MM.1S (cell line): Measurements from ENCODE around the gene COL5A2.

Experiments used
- DNase-seq: peaks from one replicate; pipeline ENCODE4 v3.0.0-alpha.2; 2015
- H2AFZ ChIP-seq: fragments of 300-600 bp; sonication (generic); 2 replicates; pipeline ENCODE4 v1.6.0; 2016; ENCODE audit warnings: antibody characterized with exemption, low read length
- H3F3A ChIP-seq: fragments of 300-600 bp; sonication (generic); 2 replicates; pipeline ENCODE4 v1.6.1; 2016; ENCODE audit warnings: mild to moderate bottlenecking, antibody characterized with exemption, low read length, moderate library complexity, mixed read lengths; ENCODE audit not compliant: insufficient read depth
- H3K27ac ChIP-seq: fragments of 300-600 bp; sonication (generic); 2 replicates; pipeline ENCODE4 v1.5.1; 2016; ENCODE audit warnings: mild to moderate bottlenecking, low read length
- H3K27me3 ChIP-seq: fragments of 300-600 bp; sonication (generic); replicated peaks from 2 replicates; pipeline ENCODE4 v1.6.0; 2016; ENCODE audit warnings: low read length; ENCODE audit not compliant: insufficient read depth
- H3K36me3 ChIP-seq: fragments of 300-600 bp; sonication (generic); replicated peaks from 2 replicates; pipeline ENCODE4 v1.6.1; 2016; ENCODE audit warnings: mild to moderate bottlenecking, low read length, mixed read lengths; ENCODE audit not compliant: insufficient read depth
- H3K4me1 ChIP-seq: fragments of 300-600 bp; sonication (generic); 2 replicates; pipeline ENCODE4 v1.6.1; 2016; ENCODE audit warnings: low read length, mixed read lengths
- H3K4me2 ChIP-seq: fragments of 300-600 bp; sonication (generic); 2 replicates; pipeline ENCODE4 v1.6.0; 2016; ENCODE audit warnings: low read depth, low read length
- H3K4me3 ChIP-seq: fragments of 300-600 bp; sonication (generic); 2 replicates; pipeline ENCODE4 v1.5.1; 2016; ENCODE audit warnings: low read length, mixed read lengths
- H3K79me2 ChIP-seq: fragments of 300-600 bp; sonication (generic); 2 replicates; pipeline ENCODE4 v1.6.1; 2016; ENCODE audit warnings: mixed run types, low read length, mixed read lengths
- H3K9ac ChIP-seq: fragments of 300-600 bp; sonication (generic); 2 replicates; pipeline ENCODE4 v1.6.1; 2016; ENCODE audit warnings: low read length, mixed read lengths
- H3K9me2 ChIP-seq: fragments of 300-600 bp; sonication (generic); replicated peaks from 2 replicates; pipeline ENCODE4 v1.6.1; 2016; ENCODE audit warnings: mild to moderate bottlenecking, low read length, mixed read lengths; ENCODE audit not compliant: insufficient read depth
- H3K9me3 ChIP-seq: fragments of 300-600 bp; sonication (generic); replicated peaks from 2 replicates; pipeline ENCODE4 v1.6.1; 2016; ENCODE audit warnings: mild to moderate bottlenecking, low read length, mixed read lengths; ENCODE audit not compliant: insufficient read depth
- H4K20me1 ChIP-seq: fragments of 300-600 bp; sonication (generic); 2 replicates; pipeline ENCODE4 v1.6.1; 2016; ENCODE audit warnings: mild to moderate bottlenecking, low read length, moderate library complexity, mixed read lengths; ENCODE audit not compliant: insufficient read depth
- EZH2 ChIP-seq: fragments of 300-600 bp; sonication (generic); optimal IDR thresholded peaks from 2 replicates; pipeline ENCODE3; 2017; ENCODE audit warnings: low read depth, mild to moderate bottlenecking, antibody characterized with exemption, low read length, mixed read lengths
- EZH2phosphoT487 ChIP-seq: fragments of 300-600 bp; sonication (generic); IDR thresholded peaks from 2 replicates; pipeline ENCODE4 v1.6.1; 2018; ENCODE audit warnings: antibody characterized with exemption, low read length
- TF ChIP-seq, protein P1 (sequence below): fragments of 300-600 bp; sonication (generic); IDR thresholded peaks from 2 replicates; pipeline ENCODE4 v1.5.1; 2016; ENCODE audit warnings: antibody characterized with exemption, low read length, mixed read lengths

Gene COL5A2

DNA sequence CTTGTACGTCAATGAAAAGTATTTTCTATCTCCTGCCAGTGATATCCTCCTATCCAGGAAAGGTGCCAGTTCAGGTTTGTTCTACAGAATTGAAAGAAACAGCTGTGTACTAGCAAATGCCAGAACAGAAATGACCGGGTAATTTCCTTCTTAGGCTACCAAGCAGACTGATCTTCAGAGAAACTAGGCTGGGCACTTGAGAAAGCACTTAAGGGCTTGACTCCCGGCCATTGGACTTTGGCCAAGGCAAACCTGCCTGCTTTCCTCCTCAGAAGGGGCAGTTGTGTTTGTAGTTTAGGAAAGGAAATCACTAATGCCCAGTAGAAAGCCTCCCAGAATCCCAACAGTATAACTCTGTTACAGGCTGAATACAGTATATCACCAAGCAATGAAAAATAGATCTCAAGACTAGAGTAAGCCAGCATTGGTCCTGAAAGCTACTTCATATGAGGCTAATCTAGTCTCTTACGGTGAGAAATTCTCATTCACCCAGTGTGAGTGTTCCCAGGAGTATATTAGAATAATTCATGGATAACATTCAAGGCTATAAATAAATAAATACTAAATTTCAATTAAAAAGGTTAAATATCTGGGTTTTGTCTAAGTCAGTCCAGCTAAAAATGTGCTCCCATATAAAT lies 43.0 kb upstream of the COL5A2 start:
- TF ChIP-seq, protein P1, sequence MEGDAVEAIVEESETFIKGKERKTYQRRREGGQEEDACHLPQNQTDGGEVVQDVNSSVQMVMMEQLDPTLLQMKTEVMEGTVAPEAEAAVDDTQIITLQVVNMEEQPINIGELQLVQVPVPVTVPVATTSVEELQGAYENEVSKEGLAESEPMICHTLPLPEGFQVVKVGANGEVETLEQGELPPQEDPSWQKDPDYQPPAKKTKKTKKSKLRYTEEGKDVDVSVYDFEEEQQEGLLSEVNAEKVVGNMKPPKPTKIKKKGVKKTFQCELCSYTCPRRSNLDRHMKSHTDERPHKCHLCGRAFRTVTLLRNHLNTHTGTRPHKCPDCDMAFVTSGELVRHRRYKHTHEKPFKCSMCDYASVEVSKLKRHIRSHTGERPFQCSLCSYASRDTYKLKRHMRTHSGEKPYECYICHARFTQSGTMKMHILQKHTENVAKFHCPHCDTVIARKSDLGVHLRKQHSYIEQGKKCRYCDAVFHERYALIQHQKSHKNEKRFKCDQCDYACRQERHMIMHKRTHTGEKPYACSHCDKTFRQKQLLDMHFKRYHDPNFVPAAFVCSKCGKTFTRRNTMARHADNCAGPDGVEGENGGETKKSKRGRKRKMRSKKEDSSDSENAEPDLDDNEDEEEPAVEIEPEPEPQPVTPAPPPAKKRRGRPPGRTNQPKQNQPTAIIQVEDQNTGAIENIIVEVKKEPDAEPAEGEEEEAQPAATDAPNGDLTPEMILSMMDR: no peak
- TF ChIP-seq EZH2phosphoT487 (no peak), EZH2 (no peak)
- H3K79me2 ChIP-seq: no peaks in the 10 kb centered on the region
- no peak for DNase-seq

DNA sequence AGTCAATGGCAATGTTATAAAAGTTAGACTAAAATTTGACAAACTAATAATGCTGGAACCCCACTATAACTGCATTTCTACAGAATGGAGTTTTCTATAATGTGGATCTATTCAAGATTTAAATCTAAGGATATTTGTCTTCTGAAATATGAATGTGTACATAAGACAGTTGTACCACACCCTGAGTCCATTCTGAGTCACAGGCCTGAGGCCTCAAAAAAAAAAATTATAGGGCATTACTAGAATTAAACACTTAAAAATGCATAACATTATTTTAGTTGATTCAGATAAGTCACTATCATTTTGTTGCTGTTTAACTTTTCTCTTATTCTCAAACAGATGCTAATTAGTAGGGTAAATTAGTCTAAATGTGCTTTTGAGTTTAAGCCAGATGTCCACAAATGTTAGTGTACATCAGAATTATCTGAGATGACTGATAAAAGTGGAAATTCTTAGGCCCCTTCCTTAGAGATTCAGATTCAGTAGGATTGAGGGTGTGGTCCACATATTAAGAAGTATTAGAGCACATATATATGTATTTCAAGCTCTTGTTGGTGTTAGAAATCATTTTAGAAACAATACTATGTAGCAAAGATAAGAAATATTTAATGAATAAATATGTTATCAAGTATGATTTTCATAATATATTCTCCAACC lies 42.4 kb upstream of the COL5A2 start:
- Histone ChIP-seq H3K27ac (no peak overlapping the region), H3K4me2 (no peak overlapping the region)

More for the DNA sequence above, 43.0 kb upstream of the COL5A2 start:
- no peaks in the 10 kb centered on the region for H3K27me3 ChIP-seq
- no peak overlapping the region for H3K9ac ChIP-seq
- H3F3A ChIP-seq: no peaks in the 10 kb centered on the region
- no peaks in the 10 kb centered on the region for H3K9me3 ChIP-seq
- H3K4me1 ChIP-seq: no peaks in the 10 kb centered on the region
- no peaks in the 10 kb centered on the region for H3K9me2 ChIP-seq
- H3K4me2 ChIP-seq: no peak overlapping the region
- no peak overlapping the region for H3K4me3 ChIP-seq
- H4K20me1 ChIP-seq: no peaks in the 10 kb centered on the region
- H3K27ac ChIP-seq: no peak overlapping the region
- H3K36me3 ChIP-seq: no peaks in the 10 kb centered on the region
- no peak overlapping the region for H2AFZ ChIP-seq

DNA sequence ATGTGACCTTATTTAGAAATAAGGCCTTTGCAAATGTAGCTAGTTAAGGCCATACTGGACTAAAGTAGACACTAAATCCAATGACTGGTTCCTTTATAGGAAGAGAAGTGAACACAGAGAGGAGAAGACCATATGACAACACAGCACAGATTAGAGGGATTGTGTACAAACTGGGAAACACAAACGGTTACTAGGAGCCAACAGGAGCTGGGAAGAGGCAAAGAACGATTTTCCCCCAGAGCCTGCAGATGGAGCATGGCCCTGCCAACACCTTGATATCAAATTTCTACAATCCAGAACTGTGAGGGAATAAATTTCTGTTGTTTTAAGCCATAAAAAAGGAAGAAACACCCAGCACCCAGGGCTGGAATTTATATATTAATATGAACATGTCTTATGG lies 38.7 kb upstream of the COL5A2 start:
- Histone ChIP-seq H3K9me3 (no peaks in the 10 kb centered on the region), H3K4me2 (no peak overlapping the region), H3K4me3 (no peak overlapping the region), H3K36me3 (no peaks in the 10 kb centered on the region), H4K20me1 (no peaks in the 10 kb centered on the region), H3K9me2 (no peaks in the 10 kb centered on the region), H3K79me2 (no peaks in the 10 kb centered on the region), H3K4me1 (no peaks in the 10 kb centered on the region), H3K9ac (no peak overlapping the region), H2AFZ (no peak overlapping the region), H3K27me3 (no peaks in the 10 kb centered on the region), H3K27ac (no peak overlapping the region), H3F3A (no peaks in the 10 kb centered on the region)
- DNase-seq: no peak
- TF ChIP-seq, protein P1: no peak
- TF ChIP-seq EZH2 (no peak), EZH2phosphoT487 (no peak)

More for the DNA sequence above, 42.4 kb upstream of the COL5A2 start:
- no peaks in the 10 kb centered on the region for H4K20me1 ChIP-seq
- no peaks in the 10 kb centered on the region for H3K27me3 ChIP-seq
- H2AFZ ChIP-seq: no peak overlapping the region
- no peaks in the 10 kb centered on the region for H3K9me3 ChIP-seq
- no peaks in the 10 kb centered on the region for H3F3A ChIP-seq
- no peaks in the 10 kb centered on the region for H3K4me1 ChIP-seq
- no peak for DNase-seq
- H3K4me3 ChIP-seq: no peak overlapping the region
- H3K9ac ChIP-seq: no peak overlapping the region
- H3K79me2 ChIP-seq: no peaks in the 10 kb centered on the region
- H3K36me3 ChIP-seq: no peaks in the 10 kb centered on the region
- no peaks in the 10 kb centered on the region for H3K9me2 ChIP-seq
- TF ChIP-seq, protein P1: no peak
- TF ChIP-seq EZH2 (no peak), EZH2phosphoT487 (no peak)
